HepG2 (cell line): ENCODE results near the gene CCDC3. TPM values are rescaled to one million over a fixed set of nuclear protein-coding genes. Genes with fewer than 3 reads are reported as not detected.
A peak's percentile ranks its signal among the peaks of the same experiment; 100 is the strongest.

Experiments
- ATAC-seq: fragments of 200-7000 bp; cut with Tn5 transposase; 3 replicates; pipeline ENCODE4 v1.9.1; 2020; ENCODE audit warnings: mild to moderate bottlenecking, moderate library complexity
- BruUV-seq: library from RNA; stranded (reverse); fragments of 400-500 nt; replicated peaks from 2 replicates; lab custom pipeline; 2021; lab: Mats Ljungman, UMichigan
- CTCF ChIA-PET: fragments of 300-600 bp; formaldehyde crosslinking; extraction: SDS; loops from one replicate; lab custom pipeline; 2021; ENCODE audit warnings: low total read pairs, inconsistent platforms, low intra/inter-chr PET ratio; lab: Yijun Ruan, JAX
- POLR2A ChIA-PET: fragments of 350-600 bp; sonication (Branson Sonifier 250); formaldehyde crosslinking; loops from one replicate; lab custom pipeline; 2020; ENCODE audit warnings: antibody characterized with exemption, inconsistent platforms; lab: Yijun Ruan, JAX
- DNase-seq: peaks from one replicate; pipeline ENCODE4 v3.0.0-alpha.2; 2015; ENCODE audit warnings: low spot score
- FAIRE-seq: peaks from 3 replicates; lab custom pipeline; 2011; peaks lifted over from hg19 to GRCh38; lab: Jason Lieb, UNC
- H2AFZ ChIP-seq: one replicate; pipeline ENCODE4 v1.6.1; 2011; ENCODE audit warnings: low read length, inconsistent platforms
- H3K27ac ChIP-seq: fragments of 300-600 bp; 3 replicates; pipeline ENCODE4 v1.8.0; 2011; ENCODE audit warnings: mixed run types, mild to moderate bottlenecking, mixed read lengths, low read length, inconsistent platforms; ENCODE audit not compliant: insufficient read depth; ENCODE audit errors: extremely low read length
- H3K27me3 ChIP-seq, 2 experiments: fragments of 200-600 bp in 1 of 2; 2 replicates in 1 of 2; 3 replicates in 1 of 2; pipeline versions ENCODE4 v1.6.0 to v1.8.0; 2011; ENCODE audit warnings: low read length in 2 of 2, mild to moderate bottlenecking in 2 of 2, moderate library complexity in 2 of 2, inconsistent platforms in 1 of 2; ENCODE audit not compliant: insufficient read depth in 2 of 2, control insufficient read depth in 1 of 2
- H3K36me3 ChIP-seq, 2 experiments: fragments of 200-600 bp in 1 of 2; replicated peaks in 1 of 2; 2 replicates in 1 of 2; 3 replicates in 1 of 2; pipeline versions ENCODE4 v1.5.1 to v1.8.0; 2011; ENCODE audit warnings: low read length in 2 of 2, inconsistent platforms in 1 of 2; ENCODE audit not compliant: insufficient read depth in 2 of 2, control insufficient read depth in 1 of 2
- H3K4me1 ChIP-seq: 2 replicates; pipeline ENCODE4 v1.5.1; 2012; ENCODE audit warnings: low read length, inconsistent platforms; ENCODE audit not compliant: insufficient read depth
- H3K4me2 ChIP-seq: 2 replicates; pipeline ENCODE4 v1.6.0; 2011; ENCODE audit warnings: low read depth, low read length, inconsistent platforms
- H3K4me3 ChIP-seq, 3 experiments: fragments of 200-600 bp in 1 of 3; sonication (generic), shearing (Covaris generic) in 1 of 3; replicated peaks in 1 of 3; 2 replicates each; pipeline ENCODE4 v1.5.1; 2011 to 2016; ENCODE audit warnings: low read length in 3 of 3, inconsistent platforms in 2 of 3, low read depth in 2 of 3, mild to moderate bottlenecking in 2 of 3, control low read depth in 1 of 3, mixed read lengths in 1 of 3; ENCODE audit not compliant: insufficient read depth in 1 of 3
- H3K79me2 ChIP-seq: one replicate; pipeline ENCODE4 v1.6.1; 2011; ENCODE audit warnings: low read length, inconsistent platforms; ENCODE audit not compliant: insufficient read depth
- H3K9ac ChIP-seq: 2 replicates; pipeline ENCODE4 v1.6.0; 2011; ENCODE audit warnings: mild to moderate bottlenecking, low read depth, low read length, inconsistent platforms; ENCODE audit not compliant: insufficient read depth
- H3K9me3 ChIP-seq: 2 replicates; pipeline ENCODE4 v1.5.1; 2012; ENCODE audit warnings: mild to moderate bottlenecking, low read length
- H4K20me1 ChIP-seq: 2 replicates; pipeline ENCODE4 v1.6.0; 2011; ENCODE audit warnings: inconsistent platforms, mild to moderate bottlenecking, low read length, moderate library complexity; ENCODE audit not compliant: insufficient read depth
- BCL3 ChIP-seq: sonication (generic); formaldehyde crosslinking; IDR thresholded peaks from 2 replicates; pipeline ENCODE4 v1.5.1; 2020; ENCODE audit warnings: mild to moderate bottlenecking, missing genetic modification reagents, moderate library complexity
- CTCF ChIP-seq: sonication (generic); formaldehyde crosslinking; IDR thresholded peaks from 2 replicates; pipeline ENCODE4 v1.5.0; 2020; ENCODE audit warnings: mild to moderate bottlenecking, missing genetic modification reagents, moderate library complexity
- NFKBIZ ChIP-seq: IDR thresholded peaks from 2 replicates; pipeline ENCODE4 v1.6.1; 2018; ENCODE audit warnings: missing genetic modification reagents, missing compliant biosample characterization
- RELA ChIP-seq: sonication (generic); formaldehyde crosslinking; IDR thresholded peaks from 2 replicates; pipeline ENCODE4 v1.4.0; 2020; ENCODE audit warnings: missing genetic modification reagents
- STAG1 ChIP-seq: sonication (generic); formaldehyde crosslinking; IDR thresholded peaks from 2 replicates; pipeline ENCODE4 v1.4.0; 2020; ENCODE audit warnings: missing genetic modification reagents
- ZNF574 ChIP-seq: sonication (generic); formaldehyde crosslinking; IDR thresholded peaks from 2 replicates; pipeline ENCODE4 v1.4.0; 2020; ENCODE audit warnings: missing genetic modification reagents
- ZSCAN22 ChIP-seq: sonication (generic); formaldehyde crosslinking; IDR thresholded peaks from 2 replicates; pipeline ENCODE4 v1.4.0; 2020; ENCODE audit warnings: mild to moderate bottlenecking, missing genetic modification reagents
- WGBS: methylation state at CpG from one replicate; pipeline ENCODE4 v1.1.6; 2017; ENCODE audit warnings: low lambda C conversion rate; 5-methylcytosine and 5-hydroxymethylcytosine counted together
- in situ Hi-C: cut with HindIII; loops from 2 replicates; pipeline ENCODE4 v1.10.0; 2017; ENCODE audit warnings: low pct_unique_long_range_greater_than_20kb; ENCODE audit not compliant: extremely low pct_ligation_motif_present
- intact Hi-C: fragments of 100-400 bp; cut with micrococcal nuclease; formaldehyde crosslinking; loops from one replicate; pipeline ENCODE4 v1.10.0; 2022; ENCODE audit not compliant: unreplicated experiment
- polyA plus RNA-seq, 8 experiments: library from polyadenylated mRNA; depleted of rRNA in 3 of 8; stranded (reverse) in 7 of 8; unstranded in 1 of 8; fragments of >200 nt; fragmentation: Illumina TruSeq in 4 of 8; extraction: Trizol in 4 of 8; gene quantifications; 2 replicates each; pipeline versions ENCODE4 v1.2.1 to v1.2.3, GENCODE V29; 2011 to 2016; ENCODE audit warnings: low read depth in 4 of 8, missing spikeins in 1 of 8, mixed read lengths in 1 of 8; ENCODE audit not compliant: insufficient read depth in 1 of 8
- total RNA-seq, 5 experiments: library from RNA; depleted of rRNA; stranded (reverse); fragments of >200 nt; fragmentation: Illumina TruSeq; extraction: Trizol; gene quantifications; 2 replicates each; pipeline ENCODE4 v1.2.3, GENCODE V29; 2016; ENCODE audit warnings: low read depth in 1 of 5

Gene CCDC3
- total and polyA plus RNA-seq, 2 of the 13 experiments (the other 11 are each of a cell fraction or from before 2014, with no cell fraction given), result not detected

GRCh38 chr10:12848439-12849173, 152.9 kb downstream of the CCDC3 start (continued):
- no peak for TF ChIP-seq NFKBIZ
- no peak for TF ChIP-seq RELA (CRISPR knock-in tag)
- TF ChIP-seq ZSCAN22 (CRISPR knock-in tag), result no peak

- no peak overlapping the region for H3K9ac ChIP-seq
- ATAC-seq (peak; percentile 61), DNase-seq (no peak), FAIRE-seq (no peak)
- no peak overlapping the region for H3K27ac ChIP-seq
- H3K9me3 ChIP-seq, result no peaks in the 10 kb centered on the region
- ChIA-PET POLR2A (no interaction called here), CTCF (no interaction called here)
- no peak overlapping the region for H3K4me2 ChIP-seq
- 56% methylated on average over 7 of the region's 14 CpGs for WGBS
- no peak overlapping the region for H3K4me3 ChIP-seq
- no peak overlapping the region for H2AFZ ChIP-seq
- in situ Hi-C loops, result no loop called here
- intact Hi-C loops, result no loop called here
- no peaks in the 10 kb centered on the region for H3K4me1 ChIP-seq
- TF ChIP-seq ZNF574 (CRISPR knock-in tag) (peak; percentile 85), BCL3 (CRISPR knock-in tag) (no peak), CTCF (CRISPR knock-in tag) (peak; percentile 35), STAG1 (CRISPR knock-in tag) (0 out of 2 replicates have a peak, but pooled peaks have one; percentile 2)
- no TSS peak for BruUV-seq
- H3K36me3 ChIP-seq, result no peaks in the 10 kb centered on the region
- H4K20me1 ChIP-seq, result no peaks in the 10 kb centered on the region
- H3K27me3 ChIP-seq, result peaks cover 0 to 1% of the 10 kb centered on the region in 2 experiments; a peak in 2 of 5 replicates
- H3K79me2 ChIP-seq, result no peaks in the 10 kb centered on the region
These were observed 154.0 kb downstream of the CCDC3 start for GRCh38 chr10:12847361-12847975.
